WTC11 (cell line): ENCODE data around the gene TRABD2A. TPM values are rescaled to one million over a fixed set of nuclear protein-coding genes. Genes with fewer than 3 reads are reported as not detected.

Source experiments
- ATAC-seq: fragments of 200-7000 bp; cut with Tn5 transposase; 2 replicates; pipeline ENCODE4 v1.10.0; 2021; ENCODE audit warnings: mild to moderate bottlenecking, moderate library complexity
- CTCF ChIA-PET: fragments of 300-600 bp; sonication (Branson Sonifier 250); formaldehyde crosslinking; loops from one replicate; lab custom pipeline; 2021; ENCODE audit warnings: antibody characterized with exemption; lab: Charles Lee
- POLR2A ChIA-PET: fragments of 350-600 bp; sonication (Branson Sonifier 250); formaldehyde crosslinking; loops from one replicate; lab custom pipeline; 2021; ENCODE audit warnings: antibody characterized with exemption; lab: Charles Lee
- DNase-seq: peaks from one replicate; pipeline ENCODE4 v3.0.0; 2021; ENCODE audit warnings: low spot score
- H3K27ac Mint-ChIP-seq: 2 replicates; pipeline ENCODE4 v1.8.0; 2021; ENCODE audit warnings: mixed read lengths
- H3K27me3 Mint-ChIP-seq: 2 replicates; pipeline ENCODE4 v1.8.0; 2021; ENCODE audit warnings: low read depth, mild to moderate bottlenecking, moderate library complexity, mixed read lengths
- H3K36me3 Mint-ChIP-seq: 2 replicates; pipeline ENCODE4 v1.8.0; 2021; ENCODE audit warnings: mixed read lengths
- H3K4me1 Mint-ChIP-seq: 2 replicates; pipeline ENCODE4 v1.8.0; 2022; ENCODE audit warnings: mixed read lengths
- H3K4me3 Mint-ChIP-seq: 2 replicates; pipeline ENCODE4 v1.8.0; 2021; ENCODE audit warnings: mild to moderate bottlenecking, moderate library complexity, mixed read lengths
- H3K9me3 Mint-ChIP-seq: 2 replicates; pipeline ENCODE4 v1.8.0; 2021; ENCODE audit warnings: mixed read lengths
- CREM ChIP-seq: sonication (generic); formaldehyde crosslinking; IDR thresholded peaks from 2 replicates; pipeline ENCODE4 v1.8.1; 2022; ENCODE audit warnings: mild to moderate bottlenecking, missing genetic modification reagents, moderate library complexity
- ESRRA ChIP-seq: sonication (generic); formaldehyde crosslinking; IDR thresholded peaks from 2 replicates; pipeline ENCODE4 v1.8.1; 2022; ENCODE audit warnings: mild to moderate bottlenecking, missing genetic modification reagents, borderline replicate concordance
- FOXJ3 ChIP-seq: sonication (generic); formaldehyde crosslinking; IDR thresholded peaks from 2 replicates; pipeline ENCODE4 v1.9.0; 2021; ENCODE audit warnings: missing genetic modification reagents, mild to moderate bottlenecking, borderline replicate concordance
- GTF2I ChIP-seq: fragments of 250-450 bp; sonication (Bioruptor Pico); conservative IDR thresholded peaks from 2 replicates; pipeline ENCODE4 v1.4.0; 2021; ENCODE audit warnings: mild to moderate bottlenecking
- MXD4 ChIP-seq: fragments of 250-450 bp; sonication (Bioruptor Pico); IDR thresholded peaks from 2 replicates; pipeline ENCODE4 v1.8.0; 2021; ENCODE audit warnings: mild to moderate bottlenecking, moderate library complexity, borderline replicate concordance
- SMAD3 ChIP-seq: sonication (generic); formaldehyde crosslinking; IDR thresholded peaks from 2 replicates; pipeline ENCODE4 v1.8.0; 2022; ENCODE audit warnings: missing genetic modification reagents, mild to moderate bottlenecking, borderline replicate concordance
- TEAD1 ChIP-seq: sonication (generic); formaldehyde crosslinking; IDR thresholded peaks from 2 replicates; pipeline ENCODE4 v1.8.0; 2022; ENCODE audit warnings: mild to moderate bottlenecking, missing genetic modification reagents
- ZNF416 ChIP-seq: fragments of 250-450 bp; sonication (Bioruptor Pico); IDR thresholded peaks from 2 replicates; pipeline ENCODE4 v1.9.0; 2021; ENCODE audit warnings: mild to moderate bottlenecking, inconsistent platforms
- ZNF423 ChIP-seq: fragments of 250-450 bp; sonication (Bioruptor Pico); IDR thresholded peaks from 2 replicates; pipeline ENCODE4 v2.1.2; 2022; ENCODE audit warnings: mild to moderate bottlenecking, moderate library complexity
- ZNF671 ChIP-seq: fragments of 250-450 bp; sonication (Bioruptor Pico); IDR thresholded peaks from 2 replicates; pipeline ENCODE4 v1.8.0; 2021; ENCODE audit warnings: mild to moderate bottlenecking
- total RNA-seq: library from RNA; stranded (reverse); gene quantifications from 3 replicates; pipeline ENCODE4 v1.2.3, GENCODE V29; 2021
- TF ChIP-seq, protein P1 (sequence below): fragments of 250-450 bp; sonication (Bioruptor Pico); IDR thresholded peaks from 2 replicates; pipeline ENCODE4 v1.9.0; 2021; ENCODE audit warnings: mild to moderate bottlenecking
- TF ChIP-seq, protein P2 (sequence below): sonication (generic); formaldehyde crosslinking; IDR thresholded peaks from 2 replicates; pipeline ENCODE4 v1.8.1; 2022; ENCODE audit warnings: mild to moderate bottlenecking, missing genetic modification reagents, moderate library complexity, borderline replicate concordance
- TF ChIP-seq, protein P3 (sequence below): sonication (generic); formaldehyde crosslinking; IDR thresholded peaks from 2 replicates; pipeline ENCODE4 v1.8.1; 2022; ENCODE audit warnings: low read depth, mild to moderate bottlenecking, moderate library complexity, missing genetic modification reagents, borderline replicate concordance
- TF ChIP-seq, protein P4 (sequence below): sonication (generic); formaldehyde crosslinking; IDR thresholded peaks from 2 replicates; pipeline ENCODE4 v1.8.1; 2022; ENCODE audit warnings: mild to moderate bottlenecking, moderate library complexity, missing genetic modification reagents

The TRABD2A gene
- total RNA-seq, 1 experiment from 2014 or later: 12.1 TPM

DNA sequence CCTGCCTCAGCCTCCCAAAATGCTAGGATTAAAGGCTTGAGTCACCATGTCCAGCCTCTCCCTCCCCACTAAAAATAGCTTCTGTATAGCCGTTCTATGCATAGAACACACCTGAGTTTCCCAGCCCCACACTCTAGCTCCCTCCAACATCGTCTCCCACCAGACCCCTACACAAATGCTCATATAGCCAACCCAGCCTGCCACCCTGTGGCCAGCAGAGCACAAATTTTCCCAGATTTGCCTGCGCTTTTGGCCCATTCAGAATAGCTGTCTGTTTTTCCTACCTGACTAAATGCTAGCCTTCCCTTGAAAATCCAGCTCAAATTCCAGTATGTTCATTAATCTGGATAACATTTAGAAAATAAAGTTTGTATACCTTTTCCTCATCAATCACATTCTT lies 22.8 kb downstream of the TRABD2A start (continued):
- TF ChIP-seq, protein P1, sequence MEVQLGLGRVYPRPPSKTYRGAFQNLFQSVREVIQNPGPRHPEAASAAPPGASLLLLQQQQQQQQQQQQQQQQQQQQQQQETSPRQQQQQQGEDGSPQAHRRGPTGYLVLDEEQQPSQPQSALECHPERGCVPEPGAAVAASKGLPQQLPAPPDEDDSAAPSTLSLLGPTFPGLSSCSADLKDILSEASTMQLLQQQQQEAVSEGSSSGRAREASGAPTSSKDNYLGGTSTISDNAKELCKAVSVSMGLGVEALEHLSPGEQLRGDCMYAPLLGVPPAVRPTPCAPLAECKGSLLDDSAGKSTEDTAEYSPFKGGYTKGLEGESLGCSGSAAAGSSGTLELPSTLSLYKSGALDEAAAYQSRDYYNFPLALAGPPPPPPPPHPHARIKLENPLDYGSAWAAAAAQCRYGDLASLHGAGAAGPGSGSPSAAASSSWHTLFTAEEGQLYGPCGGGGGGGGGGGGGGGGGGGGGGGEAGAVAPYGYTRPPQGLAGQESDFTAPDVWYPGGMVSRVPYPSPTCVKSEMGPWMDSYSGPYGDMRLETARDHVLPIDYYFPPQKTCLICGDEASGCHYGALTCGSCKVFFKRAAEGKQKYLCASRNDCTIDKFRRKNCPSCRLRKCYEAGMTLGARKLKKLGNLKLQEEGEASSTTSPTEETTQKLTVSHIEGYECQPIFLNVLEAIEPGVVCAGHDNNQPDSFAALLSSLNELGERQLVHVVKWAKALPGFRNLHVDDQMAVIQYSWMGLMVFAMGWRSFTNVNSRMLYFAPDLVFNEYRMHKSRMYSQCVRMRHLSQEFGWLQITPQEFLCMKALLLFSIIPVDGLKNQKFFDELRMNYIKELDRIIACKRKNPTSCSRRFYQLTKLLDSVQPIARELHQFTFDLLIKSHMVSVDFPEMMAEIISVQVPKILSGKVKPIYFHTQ (CRISPR knock-in tag): no peak
- TF ChIP-seq GTF2I (CRISPR knock-in tag): no peak
- no peak for TF ChIP-seq ESRRA (CRISPR knock-in tag)
- TF ChIP-seq ZNF671 (CRISPR knock-in tag): no peak
- TF ChIP-seq SMAD3 (CRISPR knock-in tag): no peak
- TF ChIP-seq ZNF416 (CRISPR knock-in tag): no peak
- TF ChIP-seq, protein P2, sequence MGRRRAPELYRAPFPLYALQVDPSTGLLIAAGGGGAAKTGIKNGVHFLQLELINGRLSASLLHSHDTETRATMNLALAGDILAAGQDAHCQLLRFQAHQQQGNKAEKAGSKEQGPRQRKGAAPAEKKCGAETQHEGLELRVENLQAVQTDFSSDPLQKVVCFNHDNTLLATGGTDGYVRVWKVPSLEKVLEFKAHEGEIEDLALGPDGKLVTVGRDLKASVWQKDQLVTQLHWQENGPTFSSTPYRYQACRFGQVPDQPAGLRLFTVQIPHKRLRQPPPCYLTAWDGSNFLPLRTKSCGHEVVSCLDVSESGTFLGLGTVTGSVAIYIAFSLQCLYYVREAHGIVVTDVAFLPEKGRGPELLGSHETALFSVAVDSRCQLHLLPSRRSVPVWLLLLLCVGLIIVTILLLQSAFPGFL (CRISPR knock-in tag): no peak

DNA sequence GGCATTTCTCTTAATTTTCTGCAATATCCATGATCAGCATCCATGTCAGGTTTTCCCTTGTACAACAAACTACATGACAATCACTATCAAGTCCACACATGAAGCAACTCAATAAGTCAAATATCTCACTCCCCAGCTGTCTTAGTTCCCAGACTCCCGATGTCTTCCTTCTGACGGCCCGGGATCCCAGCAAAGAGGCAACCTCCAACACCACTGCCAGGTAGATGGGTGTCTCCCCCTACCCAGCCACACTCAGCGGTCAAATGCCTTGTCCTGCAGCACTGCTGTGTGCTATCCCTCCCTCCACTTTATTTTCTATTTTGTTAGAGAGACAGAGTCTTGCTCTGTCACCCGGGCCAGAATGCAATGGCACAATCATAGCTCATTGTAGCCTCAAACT lies 23.3 kb downstream of the TRABD2A start:
- H3K27me3 Mint-ChIP-seq: peaks cover 55% of the 10 kb centered on the region
- CTCF ChIA-PET: interaction anchor here (0.5 to 2.5 kb wide), 43 partner anchors 8 to 364 kb away, joined by 3 to 47 read pairs (median 4); partner anchors contain the start of genes DNAH6 and TRABD2A
- DNase-seq: no peak
- TF ChIP-seq MXD4 (CRISPR knock-in tag) (no peak), FOXJ3 (CRISPR knock-in tag) (no peak)
- TF ChIP-seq, all 79 proteins: peak for 0
- Mint-ChIP-seq H3K36me3 (peaks cover 7% of the 10 kb centered on the region), H3K4me1 (peaks cover 35% of the 10 kb centered on the region), H3K4me3 (no peak overlapping the region), H3K27ac (no peak overlapping the region), H3K9me3 (peaks cover 9% of the 10 kb centered on the region)
- no peak for ATAC-seq
- POLR2A ChIA-PET: no interaction called here

DNA sequence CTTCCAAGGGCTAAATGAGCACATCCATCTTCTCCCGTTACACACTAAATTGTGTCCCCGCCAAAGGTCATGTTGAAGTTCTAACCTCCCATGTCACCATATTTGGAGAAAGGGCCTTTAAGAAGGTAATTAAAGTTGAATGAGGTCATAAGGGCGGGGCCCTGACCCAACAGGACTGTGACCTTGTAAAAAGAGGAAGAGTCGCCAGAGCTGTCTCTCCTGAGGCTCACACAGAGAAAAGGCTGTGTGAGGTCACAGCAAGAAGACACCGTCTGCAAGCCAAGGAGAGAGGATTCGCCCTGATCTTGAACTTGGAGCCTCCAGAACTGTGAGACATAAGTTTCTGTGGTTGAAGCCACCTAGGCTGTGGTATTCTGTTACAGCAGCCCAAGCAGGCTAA lies 24.1 kb downstream of the TRABD2A start:
- H3K4me1 Mint-ChIP-seq: peaks cover 30% of the 10 kb centered on the region
- peaks cover 56% of the 10 kb centered on the region for H3K27me3 Mint-ChIP-seq
- TF ChIP-seq, protein P3, sequence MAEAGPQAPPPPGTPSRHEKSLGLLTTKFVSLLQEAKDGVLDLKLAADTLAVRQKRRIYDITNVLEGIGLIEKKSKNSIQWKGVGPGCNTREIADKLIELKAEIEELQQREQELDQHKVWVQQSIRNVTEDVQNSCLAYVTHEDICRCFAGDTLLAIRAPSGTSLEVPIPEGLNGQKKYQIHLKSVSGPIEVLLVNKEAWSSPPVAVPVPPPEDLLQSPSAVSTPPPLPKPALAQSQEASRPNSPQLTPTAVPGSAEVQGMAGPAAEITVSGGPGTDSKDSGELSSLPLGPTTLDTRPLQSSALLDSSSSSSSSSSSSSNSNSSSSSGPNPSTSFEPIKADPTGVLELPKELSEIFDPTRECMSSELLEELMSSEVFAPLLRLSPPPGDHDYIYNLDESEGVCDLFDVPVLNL (CRISPR knock-in tag): no peak
- TF ChIP-seq, protein P4, sequence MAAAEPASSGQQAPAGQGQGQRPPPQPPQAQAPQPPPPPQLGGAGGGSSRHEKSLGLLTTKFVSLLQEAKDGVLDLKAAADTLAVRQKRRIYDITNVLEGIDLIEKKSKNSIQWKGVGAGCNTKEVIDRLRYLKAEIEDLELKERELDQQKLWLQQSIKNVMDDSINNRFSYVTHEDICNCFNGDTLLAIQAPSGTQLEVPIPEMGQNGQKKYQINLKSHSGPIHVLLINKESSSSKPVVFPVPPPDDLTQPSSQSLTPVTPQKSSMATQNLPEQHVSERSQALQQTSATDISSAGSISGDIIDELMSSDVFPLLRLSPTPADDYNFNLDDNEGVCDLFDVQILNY (CRISPR knock-in tag): no peak
- TF ChIP-seq TEAD1 (CRISPR knock-in tag) (no peak), CREM (CRISPR knock-in tag) (no peak)
- POLR2A ChIA-PET: interaction anchor here (0.6 kb wide), 1 partner anchor 482 kb away, joined by 5 read pairs; no protein-coding TSS in a partner anchor
- peaks cover 9% of the 10 kb centered on the region for H3K36me3 Mint-ChIP-seq
- no peak for ATAC-seq
- CTCF ChIA-PET: interaction anchor here (1.9 to 2.5 kb wide), 3 partner anchors 25 to 201 kb away, joined by 7 to 22 read pairs (median 7); no protein-coding TSS in a partner anchor
- peaks cover 16% of the 10 kb centered on the region for H3K9me3 Mint-ChIP-seq
- no peak overlapping the region for H3K27ac Mint-ChIP-seq
- H3K4me3 Mint-ChIP-seq: no peak overlapping the region
- no peak for DNase-seq

DNA sequence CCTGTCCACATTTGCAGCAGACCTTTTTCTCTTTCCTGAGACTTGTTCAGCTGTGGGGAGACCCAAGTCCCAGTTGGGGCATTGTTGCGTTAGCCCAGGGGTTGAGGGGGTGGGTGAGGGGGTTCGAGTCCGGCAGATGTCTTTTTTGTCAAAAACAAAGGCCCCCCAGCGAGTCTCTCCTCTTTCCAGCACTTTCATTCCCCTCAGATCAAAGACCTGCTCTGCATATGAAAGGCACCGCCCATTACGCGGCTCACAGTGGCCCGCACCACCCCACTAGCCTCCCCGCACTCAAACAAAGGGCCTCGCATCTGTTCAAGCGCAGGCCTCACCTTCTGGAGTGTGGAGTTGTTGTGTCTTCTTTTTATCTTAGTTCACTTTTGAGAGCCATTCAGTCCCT lies 25.2 kb downstream of the TRABD2A start:
- Mint-ChIP-seq H3K36me3 (peaks cover 9% of the 10 kb centered on the region), H3K9me3 (peaks cover 20% of the 10 kb centered on the region), H3K27ac (no peak overlapping the region), H3K27me3 (peaks cover 56% of the 10 kb centered on the region), H3K4me3 (peak overlapping the region; percentile 23; the same call in 1 of the 2 replicates), H3K4me1 (peaks cover 23% of the 10 kb centered on the region)
- TF ChIP-seq SMAD3 (CRISPR knock-in tag) (no peak), ZNF423 (peak; percentile 25; the same call in 1 of the 2 replicates)
- peak; percentile 80 for ATAC-seq
- CTCF ChIA-PET: interaction anchor here (1.1 to 2.0 kb wide), 3 partner anchors 26 to 114 kb away, joined by 4 to 7 read pairs (median 7); no protein-coding TSS in a partner anchor
- peak; percentile 76 for DNase-seq
- POLR2A ChIA-PET: interaction anchor here (0.6 to 0.7 kb wide), 2 partner anchors 110 to 219 kb away, joined by 3 read pairs; no protein-coding TSS in a partner anchor
